Heart right ventricle (tissue), 16 donors: ENCODE data around the gene PPM1L. TPM values are rescaled to one million over a fixed set of nuclear protein-coding genes. Genes with fewer than 3 reads are reported as not detected.

Experiments
- ATAC-seq, 8 donors: fragments of 200-7000 bp; cut with Tn5 transposase; one replicate each; pipeline ENCODE4 v1.9.1; 2020; ENCODE audit warnings: mild to moderate bottlenecking in 8 of 8, moderate library complexity in 8 of 8, moderate number of reproducible peaks in 1 of 8
- DNase-seq, 2 donors: peaks; one replicate each; pipeline ENCODE4 v3.0.0-alpha.2; 2020
- H3K27ac ChIP-seq, 10 donors: fragments of 200-600 bp; sonication (generic) in 2 of 10; one replicate each; pipeline versions ENCODE4 v1.5.0 to v1.8.0; 2020 to 2022; ENCODE audit warnings: mild to moderate bottlenecking in 3 of 10
- H3K27me3 ChIP-seq, 7 donors: fragments of 200-600 bp; one replicate each; pipeline ENCODE4 v1.8.0; 2021 to 2022; ENCODE audit warnings: mild to moderate bottlenecking in 2 of 7
- H3K36me3 ChIP-seq, 9 donors: fragments of 200-600 bp; sonication (generic) in 1 of 9; one replicate each; pipeline versions ENCODE4 v1.5.0 to v1.8.0; 2020 to 2022; ENCODE audit warnings: mild to moderate bottlenecking in 2 of 9
- H3K4me1 ChIP-seq, 9 donors: fragments of 200-600 bp; sonication (generic) in 1 of 9; one replicate each; pipeline versions ENCODE4 v1.5.0 to v1.8.0; 2020 to 2022; ENCODE audit warnings: mild to moderate bottlenecking in 4 of 9
- H3K4me3 ChIP-seq, 10 donors: fragments of 200-600 bp; sonication (generic) in 2 of 10; one replicate each; pipeline versions ENCODE4 v1.5.0 to v1.8.0; 2020 to 2022; ENCODE audit warnings: mild to moderate bottlenecking in 7 of 10, moderate library complexity in 2 of 10
- H3K9me3 ChIP-seq, 11 donors: fragments of 200-600 bp in 10 of 11; sonication (generic) in 2 of 11; one replicate each; pipeline versions ENCODE4 v1.5.0 to v1.8.0; 2013 to 2022; ENCODE audit warnings: mild to moderate bottlenecking in 2 of 11, control low read depth in 1 of 11, moderate library complexity in 1 of 11
- WGBS, 2 donors: extraction: QIAGEN DNeasy Blood & Tissue Kit; methylation state at CpG; one replicate each; pipeline ENCODE4 v1.1.7; 2013; ENCODE audit warnings: inconsistent platforms in 1 of 2; 5-methylcytosine and 5-hydroxymethylcytosine counted together
- intact Hi-C, 10 donors: fragments of 100-400 bp; cut with DNase I; formaldehyde crosslinking; loops; one replicate each; pipeline versions ENCODE4 v1.11.1 to v1.14.2; 2022
- polyA plus RNA-seq, 2 donors: library from polyadenylated mRNA; stranded (reverse); fragments of 200-250 nt; gene quantifications; one replicate each; pipeline ENCODE4 v1.2.3, GENCODE V29; 2013
- total RNA-seq, 10 donors: library from RNA; stranded (reverse); fragmentation: NEBNext Ultra II Directional in 3 of 10; extraction: Animal tissue kit (Norgen Biotek cat#: 25700) in 3 of 10; gene quantifications; one replicate each; pipeline versions ENCODE4 v1.2.1 to v1.2.4, GENCODE V29; 2021 to 2023
- TF ChIP-seq, protein P1 (sequence below), 9 donors: fragments of 200-600 bp; sonication (generic) in 2 of 9; IDR thresholded peaks; one replicate each; pipeline versions ENCODE4 v1.5.0 to v1.8.0; 2021 to 2022; ENCODE audit warnings: antibody characterized with exemption in 9 of 9, mild to moderate bottlenecking in 5 of 9, moderate library complexity in 1 of 9
- donor health status: Arrhythmogenic right ventricular cardiomyopathy.
- donor health status: ischemic (EF 13 %, LVEDD 7.1; RV severe dilation, severe dysfunction).
- donor health status: healthy with polysubstance abuse.
- donor health status: DM: no; HTN: yes; CAD: no.
- donor health status: DM: no; HTN: no; CAD: no.
- donor health status: ischemic (EF 25% LVEDD 6.9; RV normal size, moderate dysfunction).
- donor health status: ischemic (EF 25% LVEDD 5.7; RV mildly dilated, moderate dysfunction).
- donor health status: healthy.
- donor health status: DM: yes; HTN: yes; CAD: no.
- donor health status: Ischemic cardiomyopathy.
- donor health status: ischemic (EF 35%, LVEDD 5.7; RV mildly dilated, moderate dysfunction).
- donor health status: nonischemic (EF 11% LVEDD 7.7; RV severe dilation, severe dysfunction).
- donor health status: DM: yes; HTN: yes; CAD: no.
- donor health status: PGD.
- donor health status: ischemic (EF 29% LVEDD 5.4; RV normal size, mild dysfunction).
- donor health status: nonischemic (EF 23%, LVEDD 6.1; RV moderate dilation, normal function).

Gene PPM1L
- total and polyA plus RNA-seq, 12 donors: 4.4 to 55.5 (median 37.7) TPM

GRCh38 chr3:160812304-160812703, 56.3 kb downstream of the PPM1L start:
- 50 to 51% methylated on average over 3 of the region's 3 CpGs for WGBS, 2 donors
- no peaks in the 10 kb centered on the region for H3K36me3 ChIP-seq
- no peaks in the 10 kb centered on the region for H3K9me3 ChIP-seq
- DNase-seq (no peak), ATAC-seq (no peak)
- H3K27me3 ChIP-seq: no peaks in the 10 kb centered on the region
- H3K27ac ChIP-seq: peak overlapping the region in 6 of 10 donors; percentile 2 to 86 (median 42)
- H3K4me3 ChIP-seq: no peak overlapping the region
- intact Hi-C loops: no loop called here
- TF ChIP-seq, protein P1, sequence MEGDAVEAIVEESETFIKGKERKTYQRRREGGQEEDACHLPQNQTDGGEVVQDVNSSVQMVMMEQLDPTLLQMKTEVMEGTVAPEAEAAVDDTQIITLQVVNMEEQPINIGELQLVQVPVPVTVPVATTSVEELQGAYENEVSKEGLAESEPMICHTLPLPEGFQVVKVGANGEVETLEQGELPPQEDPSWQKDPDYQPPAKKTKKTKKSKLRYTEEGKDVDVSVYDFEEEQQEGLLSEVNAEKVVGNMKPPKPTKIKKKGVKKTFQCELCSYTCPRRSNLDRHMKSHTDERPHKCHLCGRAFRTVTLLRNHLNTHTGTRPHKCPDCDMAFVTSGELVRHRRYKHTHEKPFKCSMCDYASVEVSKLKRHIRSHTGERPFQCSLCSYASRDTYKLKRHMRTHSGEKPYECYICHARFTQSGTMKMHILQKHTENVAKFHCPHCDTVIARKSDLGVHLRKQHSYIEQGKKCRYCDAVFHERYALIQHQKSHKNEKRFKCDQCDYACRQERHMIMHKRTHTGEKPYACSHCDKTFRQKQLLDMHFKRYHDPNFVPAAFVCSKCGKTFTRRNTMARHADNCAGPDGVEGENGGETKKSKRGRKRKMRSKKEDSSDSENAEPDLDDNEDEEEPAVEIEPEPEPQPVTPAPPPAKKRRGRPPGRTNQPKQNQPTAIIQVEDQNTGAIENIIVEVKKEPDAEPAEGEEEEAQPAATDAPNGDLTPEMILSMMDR (IDR thresholded peaks at IDR 0.05): no peak
- peaks cover 4 to 61% (median 28%) of the 10 kb centered on the region in 9 donors for H3K4me1 ChIP-seq

DNA sequence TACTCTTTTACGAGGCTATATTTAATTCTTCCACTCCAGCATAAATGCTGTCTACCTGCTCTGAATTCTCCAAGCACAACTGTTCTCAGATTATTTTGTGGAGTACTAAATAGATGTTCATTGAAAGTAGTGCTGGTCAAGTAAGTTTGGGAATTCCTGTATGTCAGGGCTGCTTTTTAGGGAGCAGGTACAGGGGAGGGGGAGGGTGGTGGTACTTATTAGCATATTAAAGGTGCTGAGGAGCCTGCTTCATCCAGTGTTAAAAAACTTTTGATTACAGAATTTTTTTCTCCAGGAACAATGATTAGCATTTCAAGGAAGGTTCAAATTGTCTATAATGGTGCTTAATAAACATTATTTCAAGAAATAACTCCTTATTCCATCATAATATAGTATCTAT, 59.2 kb downstream of the PPM1L start:
- intact Hi-C loops: no loop called here
- no peaks in the 10 kb centered on the region for H3K36me3 ChIP-seq
- ATAC-seq (no peak), DNase-seq (no peak)
- H3K9me3 ChIP-seq: no peaks in the 10 kb centered on the region
- TF ChIP-seq, protein P1 (IDR thresholded peaks at IDR 0.05): no peak
- 93 to 95% methylated on average over 1 of the region's 1 CpG for WGBS, 2 donors
- no peak overlapping the region for H3K27ac ChIP-seq
- peaks cover 0 to 33% (median 13%) of the 10 kb centered on the region in 9 donors for H3K4me1 ChIP-seq
- H3K27me3 ChIP-seq: no peaks in the 10 kb centered on the region
- no peak overlapping the region for H3K4me3 ChIP-seq

- H3K27ac ChIP-seq: no peak overlapping the region
- WGBS, 2 donors: 94 to 100% methylated on average over 1 of the region's 1 CpG
- intact Hi-C loops: no loop called here
Observed at GRCh38 chr3:160820022-160820421, 64.0 kb downstream of the PPM1L start.

DNA sequence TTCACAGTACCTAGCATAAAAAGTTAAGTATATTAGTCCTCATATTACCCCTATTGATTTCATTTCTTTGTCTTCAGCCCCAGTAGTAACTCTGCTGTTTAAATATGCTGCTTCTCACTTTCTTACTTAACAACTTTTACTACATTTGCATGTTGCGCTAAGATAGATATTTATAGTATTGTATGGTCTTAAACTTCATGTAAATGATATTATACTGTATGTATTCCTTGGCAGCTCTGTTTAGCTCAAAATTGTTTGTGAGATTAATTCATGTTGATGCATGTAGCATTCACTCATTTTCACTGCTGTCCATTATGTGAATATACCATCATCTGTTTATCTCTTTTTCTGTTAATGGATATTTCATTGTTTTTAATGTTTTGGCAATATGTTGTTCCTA, 64.4 kb downstream of the PPM1L start:
- DNase-seq (no peak), ATAC-seq (no peak)
- no peaks in the 10 kb centered on the region for H3K36me3 ChIP-seq
- H3K4me3 ChIP-seq: no peak overlapping the region
- WGBS, 2 donors: 95 to 100% methylated on average over 1 of the region's 1 CpG
- intact Hi-C loops: no loop called here
- no peaks in the 10 kb centered on the region for H3K27me3 ChIP-seq
- H3K9me3 ChIP-seq: no peaks in the 10 kb centered on the region
- no peak overlapping the region for H3K27ac ChIP-seq
- peaks cover 0 to 14% (median under 1%) of the 10 kb centered on the region in 9 donors for H3K4me1 ChIP-seq
- TF ChIP-seq, protein P1 (IDR thresholded peaks at IDR 0.05): no peak

More at GRCh38 chr3:160820022-160820421, 64.0 kb downstream of the PPM1L start:
- Histone ChIP-seq H3K4me1 (peaks cover 0 to 11% (median 0%) of the 10 kb centered on the region in 9 donors), H3K4me3 (no peak overlapping the region), H3K36me3 (no peaks in the 10 kb centered on the region), H3K9me3 (no peaks in the 10 kb centered on the region), H3K27me3 (no peaks in the 10 kb centered on the region)
- ATAC-seq (no peak), DNase-seq (no peak)
- TF ChIP-seq, protein P1 (IDR thresholded peaks at IDR 0.05): no peak
